MCF 10A (cell line): ENCODE measurements around the gene ATP11B. TPM values are rescaled to one million over a fixed set of nuclear protein-coding genes. Genes with fewer than 3 reads are reported as not detected.

Experiments used
- BruUV-seq: library from RNA; stranded (reverse); fragments of 400-500 nt; replicated peaks from 2 replicates; lab custom pipeline; 2021; lab: Mats Ljungman, UMichigan
- CTCF ChIA-PET: fragments of 300-600 bp; sonication (Branson Sonifier 250); formaldehyde crosslinking; extraction: SDS; loops from one replicate; lab custom pipeline; 2021; ENCODE audit warnings: antibody characterized with exemption, inconsistent platforms; lab: Yijun Ruan, JAX
- POLR2A ChIA-PET: fragments of 300-600, 350-650 bp; sonication (Branson Sonifier 250); formaldehyde crosslinking; extraction: SDS; loops from one replicate; lab custom pipeline; 2020; ENCODE audit warnings: antibody characterized with exemption, inconsistent platforms; lab: Yijun Ruan, JAX
- DNase-seq: peaks from one replicate; pipeline ENCODE4 v3.0.0-alpha.2; 2018; ENCODE audit not compliant: unreplicated experiment
- H3K27ac Mint-ChIP-seq: one replicate; pipeline ENCODE4 v1.8.0; 2022; ENCODE audit warnings: mild to moderate bottlenecking, low read depth, mixed read lengths; ENCODE audit not compliant: unreplicated experiment
- H3K27me3 Mint-ChIP-seq: one replicate; pipeline ENCODE4 v1.8.0; 2022; ENCODE audit warnings: mixed read lengths; ENCODE audit not compliant: insufficient read depth, unreplicated experiment
- H3K36me3 Mint-ChIP-seq: one replicate; pipeline ENCODE4 v1.8.0; 2022; ENCODE audit warnings: mild to moderate bottlenecking, moderate library complexity, mixed read lengths; ENCODE audit not compliant: insufficient read depth, unreplicated experiment
- H3K4me1 Mint-ChIP-seq: one replicate; pipeline ENCODE4 v1.8.0; 2022; ENCODE audit warnings: mixed read lengths; ENCODE audit not compliant: insufficient read depth, unreplicated experiment
- H3K4me3 Mint-ChIP-seq: one replicate; pipeline ENCODE4 v1.8.0; 2022; ENCODE audit warnings: mild to moderate bottlenecking, moderate library complexity, mixed read lengths; ENCODE audit not compliant: unreplicated experiment
- H3K9me3 Mint-ChIP-seq: one replicate; pipeline ENCODE4 v1.8.0; 2022; ENCODE audit warnings: mixed read lengths; ENCODE audit not compliant: unreplicated experiment
- intact Hi-C: fragments of 100-400 bp; cut with micrococcal nuclease; formaldehyde crosslinking; loops from 2 replicates; pipeline ENCODE4 v1.14.1; 2022
- total RNA-seq: library from RNA; stranded (reverse); gene quantifications from 2 replicates; pipeline ENCODE4 v1.2.3, GENCODE V29; 2022
- TF ChIP-seq, protein P1 (sequence below): fragments of 200-600 bp; IDR thresholded peaks from one replicate; pipeline ENCODE4 v1.8.0; 2022; ENCODE audit warnings: antibody characterized with exemption, mild to moderate bottlenecking; ENCODE audit not compliant: unreplicated experiment

ATP11B gene
- total RNA-seq, 1 experiment from 2014 or later, result 66.2 TPM

GRCh38 chr3:182959474-182960350, 166.4 kb downstream of the ATP11B start:
- no peaks in the 10 kb centered on the region for H3K27me3 Mint-ChIP-seq
- peak overlapping the region; percentile 14 for H3K27ac Mint-ChIP-seq
- H3K4me1 Mint-ChIP-seq, result peaks cover 14% of the 10 kb centered on the region
- CTCF ChIA-PET, result interaction anchor here (1.1 kb wide), 1 partner anchor 30 kb away, joined by 5 read pairs; no protein-coding TSS in a partner anchor
- intact Hi-C loops, result no loop called here
- TF ChIP-seq, protein P1, sequence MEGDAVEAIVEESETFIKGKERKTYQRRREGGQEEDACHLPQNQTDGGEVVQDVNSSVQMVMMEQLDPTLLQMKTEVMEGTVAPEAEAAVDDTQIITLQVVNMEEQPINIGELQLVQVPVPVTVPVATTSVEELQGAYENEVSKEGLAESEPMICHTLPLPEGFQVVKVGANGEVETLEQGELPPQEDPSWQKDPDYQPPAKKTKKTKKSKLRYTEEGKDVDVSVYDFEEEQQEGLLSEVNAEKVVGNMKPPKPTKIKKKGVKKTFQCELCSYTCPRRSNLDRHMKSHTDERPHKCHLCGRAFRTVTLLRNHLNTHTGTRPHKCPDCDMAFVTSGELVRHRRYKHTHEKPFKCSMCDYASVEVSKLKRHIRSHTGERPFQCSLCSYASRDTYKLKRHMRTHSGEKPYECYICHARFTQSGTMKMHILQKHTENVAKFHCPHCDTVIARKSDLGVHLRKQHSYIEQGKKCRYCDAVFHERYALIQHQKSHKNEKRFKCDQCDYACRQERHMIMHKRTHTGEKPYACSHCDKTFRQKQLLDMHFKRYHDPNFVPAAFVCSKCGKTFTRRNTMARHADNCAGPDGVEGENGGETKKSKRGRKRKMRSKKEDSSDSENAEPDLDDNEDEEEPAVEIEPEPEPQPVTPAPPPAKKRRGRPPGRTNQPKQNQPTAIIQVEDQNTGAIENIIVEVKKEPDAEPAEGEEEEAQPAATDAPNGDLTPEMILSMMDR, result no peak
- POLR2A ChIA-PET, result no interaction called here
- H3K4me3 Mint-ChIP-seq, result no peak overlapping the region
- H3K36me3 Mint-ChIP-seq, result peaks cover 62% of the 10 kb centered on the region
- DNase-seq, result no peak
- no peaks in the 10 kb centered on the region for H3K9me3 Mint-ChIP-seq
- no TSS peak for BruUV-seq

GRCh38 chr3:182962166-182962565, 168.9 kb downstream of the ATP11B start:
- intact Hi-C loops, result no loop called here
- no peak overlapping the region for H3K4me3 Mint-ChIP-seq
- H3K27me3 Mint-ChIP-seq, result no peaks in the 10 kb centered on the region
- BruUV-seq, result no TSS peak
- TF ChIP-seq, protein P1, result no peak
- H3K27ac Mint-ChIP-seq, result peak overlapping the region; percentile 71
- peaks cover 48% of the 10 kb centered on the region for H3K36me3 Mint-ChIP-seq
- ChIA-PET CTCF (interaction anchor here (0.7 kb wide), 1 partner anchor 889 kb away, joined by 3 read pairs; no protein-coding TSS in a partner anchor), POLR2A (interaction anchor here (1.0 to 2.0 kb wide), 4 partner anchors 8 to 60 kb away, joined by 3 to 6 read pairs (median 5); partner anchors contain the start of gene DCUN1D1)
- no peak for DNase-seq
- peaks cover 14% of the 10 kb centered on the region for H3K4me1 Mint-ChIP-seq
- H3K9me3 Mint-ChIP-seq, result no peaks in the 10 kb centered on the region

GRCh38 chr3:182964179-182964578, 170.9 kb downstream of the ATP11B start:
- BruUV-seq, result no TSS peak
- ChIA-PET CTCF (no interaction called here), POLR2A (no interaction called here)
- Mint-ChIP-seq H3K4me3 (no peak overlapping the region), H3K36me3 (peaks cover 30% of the 10 kb centered on the region), H3K27ac (no peak overlapping the region), H3K9me3 (no peaks in the 10 kb centered on the region), H3K4me1 (peaks cover 26% of the 10 kb centered on the region), H3K27me3 (no peaks in the 10 kb centered on the region)
- TF ChIP-seq, protein P1, result no peak
- DNase-seq, result no peak
- intact Hi-C loops, result no loop called here

- BruUV-seq, result no TSS peak
- H3K27ac Mint-ChIP-seq, result no peak overlapping the region
- no peaks in the 10 kb centered on the region for H3K27me3 Mint-ChIP-seq
- H3K36me3 Mint-ChIP-seq, result peaks cover 12% of the 10 kb centered on the region
- ChIA-PET POLR2A (no interaction called here), CTCF (no interaction called here)
- H3K9me3 Mint-ChIP-seq, result no peaks in the 10 kb centered on the region
- TF ChIP-seq, protein P1, result no peak
- H3K4me1 Mint-ChIP-seq, result peaks cover 23% of the 10 kb centered on the region
- intact Hi-C loops, result no loop called here
- H3K4me3 Mint-ChIP-seq, result no peak overlapping the region
- DNase-seq, result no peak
Measured at GRCh38 chr3:182965861-182966366, 172.6 kb downstream of the ATP11B start.
